Colonic mucosa (tissue), 4 donors: ENCODE data around the gene MGAT2. TPM values are rescaled to one million over a fixed set of nuclear protein-coding genes. Genes with fewer than 3 reads are reported as not detected.
"Not testable (repeated sequence)": the region's sequence is repeated elsewhere in the genome, so short reads cannot be mapped to it uniquely, and the experiment has no call there.

ENCODE experiments used
- DNase-seq: peaks from one replicate; pipeline ENCODE4 v3.0.0-alpha.2; 2020
- H3K27ac ChIP-seq: fragments of 200-600 bp; one replicate; pipeline ENCODE4 v1.8.0; 2021
- H3K27me3 ChIP-seq: fragments of 200-600 bp; one replicate; pipeline ENCODE4 v1.8.0; 2021
- H3K36me3 ChIP-seq: fragments of 200-600 bp; one replicate; pipeline ENCODE4 v1.8.0; 2021
- H3K4me1 ChIP-seq: fragments of 200-600 bp; one replicate; pipeline ENCODE4 v1.8.0; 2021; ENCODE audit warnings: mild to moderate bottlenecking
- H3K4me3 ChIP-seq: fragments of 200-600 bp; one replicate; pipeline ENCODE4 v1.8.0; 2021
- H3K9ac ChIP-seq, 2 donors: one replicate each; pipeline ENCODE4 v1.7.0; 2013; ENCODE audit warnings: control low read depth in 2 of 2, low read depth in 2 of 2, low read length in 2 of 2
- H3K9me3 ChIP-seq: fragments of 200-600 bp; one replicate; pipeline ENCODE4 v1.8.0; 2021
- CTCF ChIP-seq: fragments of 200-600 bp; IDR thresholded peaks from one replicate; pipeline ENCODE4 v1.8.0; 2022; ENCODE audit warnings: antibody characterized with exemption, mild to moderate bottlenecking
- intact Hi-C: fragments of 100-400 bp; cut with DNase I; formaldehyde crosslinking; loops from one replicate; pipeline ENCODE4 v1.14.1; 2022
- total RNA-seq, 2 donors: library from RNA; stranded (reverse); fragmentation: NEBNext Ultra II Directional in 1 of 2; extraction: Animal tissue kit (Norgen Biotek cat#: 25700) in 1 of 2; gene quantifications; one replicate each; pipeline ENCODE4 v1.2.1, GENCODE V29; 2021
- donor health status: healthy.
- donor health status: DM: no; HTN: no; CAD: no.
- donor health status: DM: no; HTN: no; CAD: no.

The MGAT2 gene
- total RNA-seq, 2 donors from 2014 or later: 44.9 to 47.3 TPM

- no peak for DNase-seq
- no peak for TF ChIP-seq CTCF
- H3K27me3 ChIP-seq: no peaks in the 10 kb centered on the region
- peaks cover 10% of the 10 kb centered on the region for H3K4me1 ChIP-seq
- H3K9me3 ChIP-seq: no peaks in the 10 kb centered on the region
- peak overlapping the region; percentile 31 for H3K27ac ChIP-seq
- no peaks in the 10 kb centered on the region for H3K36me3 ChIP-seq
- no peak overlapping the region for H3K4me3 ChIP-seq
- peak overlapping the region in 1 of 2 donors; percentile 56 for H3K9ac ChIP-seq
- intact Hi-C loops: no loop called here
Measured at GRCh38 chr14:49642163-49642562, 21.6 kb downstream of the MGAT2 start.

GRCh38 chr14:49653508-49653907 lies 32.9 kb downstream of the MGAT2 start:
- intact Hi-C loops: no loop called here

GRCh38 chr14:49654511-49654910 lies 33.9 kb downstream of the MGAT2 start:
- no peak overlapping the region for H3K4me3 ChIP-seq
- no peaks in the 10 kb centered on the region for H3K27me3 ChIP-seq
- no peak for TF ChIP-seq CTCF
- no peak overlapping the region for H3K9ac ChIP-seq
- no peak for DNase-seq
- H3K4me1 ChIP-seq: no peaks in the 10 kb centered on the region
- intact Hi-C loops: no loop called here
- no peak overlapping the region for H3K27ac ChIP-seq
- no peaks in the 10 kb centered on the region for H3K36me3 ChIP-seq
- H3K9me3 ChIP-seq: no peaks in the 10 kb centered on the region

More at GRCh38 chr14:49653508-49653907, 32.9 kb downstream of the MGAT2 start:
- no peak overlapping the region for H3K9ac ChIP-seq
- no peaks in the 10 kb centered on the region for H3K4me1 ChIP-seq
- TF ChIP-seq CTCF: no peak
- no peak overlapping the region for H3K4me3 ChIP-seq
- no peaks in the 10 kb centered on the region for H3K9me3 ChIP-seq
- no peak for DNase-seq
- no peaks in the 10 kb centered on the region for H3K27me3 ChIP-seq
- H3K27ac ChIP-seq: no peak overlapping the region
- no peaks in the 10 kb centered on the region for H3K36me3 ChIP-seq

GRCh38 chr14:49657500-49657899 lies 36.9 kb downstream of the MGAT2 start:
- intact Hi-C loops, H3K9ac ChIP-seq, DNase-seq: not testable (repeated sequence)

GRCh38 chr14:49659526-49660455 lies 39.2 kb downstream of the MGAT2 start:
- intact Hi-C loops: no loop called here
- Histone ChIP-seq H3K4me3 (no peak overlapping the region), H3K36me3 (no peaks in the 10 kb centered on the region), H3K4me1 (no peaks in the 10 kb centered on the region), H3K9ac (no peak overlapping the region), H3K9me3 (no peaks in the 10 kb centered on the region), H3K27me3 (no peaks in the 10 kb centered on the region), H3K27ac (no peak overlapping the region)
- DNase-seq: no peak
- TF ChIP-seq CTCF: no peak

More at GRCh38 chr14:49657500-49657899, 36.9 kb downstream of the MGAT2 start:
- not testable (repeated sequence) for H3K4me3 ChIP-seq, H3K27me3 ChIP-seq, H3K36me3 ChIP-seq, H3K9me3 ChIP-seq, H3K4me1 ChIP-seq, H3K27ac ChIP-seq

GRCh38 chr14:49670475-49670874 lies 49.9 kb downstream of the MGAT2 start:
- H3K27ac ChIP-seq: no peak overlapping the region
- TF ChIP-seq CTCF: no peak
- no peak overlapping the region for H3K9ac ChIP-seq
- no peaks in the 10 kb centered on the region for H3K9me3 ChIP-seq
- intact Hi-C loops: no loop called here
- no peak overlapping the region for H3K4me3 ChIP-seq
- no peaks in the 10 kb centered on the region for H3K27me3 ChIP-seq
- DNase-seq: no peak
- no peaks in the 10 kb centered on the region for H3K4me1 ChIP-seq
- no peaks in the 10 kb centered on the region for H3K36me3 ChIP-seq
